ENCODE results near the gene MSL3. TPM values are rescaled to one million over a fixed set of nuclear protein-coding genes. Genes with fewer than 3 reads are reported as not detected.

Gene MSL3
- total RNA-seq, 3 donors from 2014 or later (not counting 1 experiment from before 2014, with no cell fraction given) = 63.0 to 64.9 (median 63.3) TPM

- Histone ChIP-seq H3K36me3 (ENCODE audit: control insufficient read depth, insufficient read depth, low read length) (peaks cover 3% of the 10 kb centered on the region), H3K4me1 (ENCODE audit: control insufficient read depth, insufficient read depth, low read length) (no peaks in the 10 kb centered on the region), H3K27me3 (ENCODE audit: control insufficient read depth, insufficient read depth, low read length) (no peaks in the 10 kb centered on the region), H3K4me3 (ENCODE audit: low read length) (no peak overlapping the region), H3K9me3 (ENCODE audit: control insufficient read depth, insufficient read depth, low read length) (no peaks in the 10 kb centered on the region), H3K27ac (ENCODE audit: low read length) (no peak overlapping the region)
- Mint-ChIP-seq H3K4me3 (no peak overlapping the region), H3K27ac (no peak overlapping the region), H3K4me1 (no peaks in the 10 kb centered on the region), H3K36me3 (no peaks in the 10 kb centered on the region), H3K9me3 (no peaks in the 10 kb centered on the region), H3K27me3 (ENCODE audit: low read depth in 2 of 2) (no peaks in the 10 kb centered on the region)
- no peak for TF ChIP-seq CTCF (IDR thresholded peaks at IDR 0.05)
- intact Hi-C loops (cut with micrococcal nuclease) = no loop called here
- 89% methylated on average over 1 of the region's 2 CpGs for WGBS (ENCODE audit: insufficient coverage)
- ATAC-seq (no peak), DNase-seq (no peak)
Observed at GRCh38 chrX:11781133-11781532, 23.1 kb downstream of the MSL3 start.

GRCh38 chrX:11781734-11782370, 23.8 kb downstream of the MSL3 start:
- Mint-ChIP-seq H3K36me3 (no peaks in the 10 kb centered on the region), H3K4me1 (peaks cover 2 to 4% of the 10 kb centered on the region in 2 donors), H3K4me3 (no peak overlapping the region), H3K9me3 (no peaks in the 10 kb centered on the region), H3K27ac (no peak overlapping the region), H3K27me3 (ENCODE audit: low read depth in 2 of 2) (no peaks in the 10 kb centered on the region)
- H3K4me1 ChIP-seq (ENCODE audit: control insufficient read depth, insufficient read depth, low read length) = no peaks in the 10 kb centered on the region
- ATAC-seq (no peak), DNase-seq (no peak)
- no peak overlapping the region for H3K27ac ChIP-seq (ENCODE audit: low read length)
- H3K27me3 ChIP-seq (ENCODE audit: control insufficient read depth, insufficient read depth, low read length) = no peaks in the 10 kb centered on the region
- no peaks in the 10 kb centered on the region for H3K9me3 ChIP-seq (ENCODE audit: control insufficient read depth, insufficient read depth, low read length)
- intact Hi-C loops (cut with micrococcal nuclease) = no loop called here
- H3K4me3 ChIP-seq (ENCODE audit: low read length) = no peak overlapping the region
- no peaks in the 10 kb centered on the region for H3K36me3 ChIP-seq (ENCODE audit: control insufficient read depth, insufficient read depth, low read length)
- TF ChIP-seq CTCF (IDR thresholded peaks at IDR 0.05) = no peak
- no CpG with 5 or more reads among the region's 3 CpGs for WGBS (ENCODE audit: insufficient coverage)

GRCh38 chrX:11784543-11784942, 26.5 kb downstream of the MSL3 start:
- intact Hi-C loops (cut with micrococcal nuclease) = no loop called here
- no peak for TF ChIP-seq CTCF (IDR thresholded peaks at IDR 0.05)
- Mint-ChIP-seq H3K36me3 (no peaks in the 10 kb centered on the region), H3K27ac (no peak overlapping the region), H3K4me3 (no peak overlapping the region), H3K27me3 (ENCODE audit: low read depth in 2 of 2) (no peaks in the 10 kb centered on the region), H3K9me3 (no peaks in the 10 kb centered on the region), H3K4me1 (peaks cover 5 to 8% of the 10 kb centered on the region in 2 donors)
- H3K36me3 ChIP-seq (ENCODE audit: control insufficient read depth, insufficient read depth, low read length) = no peaks in the 10 kb centered on the region
- H3K4me3 ChIP-seq (ENCODE audit: low read length) = no peak overlapping the region
- no peaks in the 10 kb centered on the region for H3K27me3 ChIP-seq (ENCODE audit: control insufficient read depth, insufficient read depth, low read length)
- no peak for DNase-seq
- no CpG with 5 or more reads among the region's 1 CpG for WGBS (ENCODE audit: insufficient coverage)
- no peak overlapping the region for H3K27ac ChIP-seq (ENCODE audit: low read length)
- peaks cover 3% of the 10 kb centered on the region for H3K4me1 ChIP-seq (ENCODE audit: control insufficient read depth, insufficient read depth, low read length)
- no peak for ATAC-seq
- no peaks in the 10 kb centered on the region for H3K9me3 ChIP-seq (ENCODE audit: control insufficient read depth, insufficient read depth, low read length)

- Mint-ChIP-seq H3K4me1 (peaks cover 5 to 8% of the 10 kb centered on the region in 2 donors), H3K27ac (peak overlapping the region; percentile 65 to 69), H3K27me3 (ENCODE audit: low read depth in 2 of 2) (no peaks in the 10 kb centered on the region), H3K9me3 (no peaks in the 10 kb centered on the region), H3K36me3 (no peaks in the 10 kb centered on the region), H3K4me3 (peak overlapping the region; percentile 83)
- Histone ChIP-seq H3K9me3 (ENCODE audit: control insufficient read depth, insufficient read depth, low read length) (no peaks in the 10 kb centered on the region), H3K4me1 (ENCODE audit: control insufficient read depth, insufficient read depth, low read length) (peaks cover 5% of the 10 kb centered on the region), H3K4me3 (ENCODE audit: low read length) (peak overlapping the region; percentile 16), H3K27ac (ENCODE audit: low read length) (no peak overlapping the region), H3K36me3 (ENCODE audit: control insufficient read depth, insufficient read depth, low read length) (no peaks in the 10 kb centered on the region), H3K27me3 (ENCODE audit: control insufficient read depth, insufficient read depth, low read length) (no peaks in the 10 kb centered on the region)
- peak in 1 of 3 donors; percentile 53 for ATAC-seq
- no CpG with 5 or more reads among the region's 5 CpGs for WGBS (ENCODE audit: insufficient coverage)
- intact Hi-C loops (cut with micrococcal nuclease) = no loop called here
- DNase-seq = peak in 1 of 2 donors; percentile 27
- TF ChIP-seq CTCF (IDR thresholded peaks at IDR 0.05) = no peak
Observed at GRCh38 chrX:11786862-11787261, 28.8 kb downstream of the MSL3 start.
